ENCODE data around the gene PLD5. TPM values are rescaled to one million over a fixed set of nuclear protein-coding genes. Genes with fewer than 3 reads are reported as not detected.
"Not testable (repeated sequence)": the region's sequence is repeated elsewhere in the genome, so short reads cannot be mapped to it uniquely, and the experiment has no call there.

Gene PLD5
- total RNA-seq, 1 experiment from 2014 or later: 2.6 TPM

DNA sequence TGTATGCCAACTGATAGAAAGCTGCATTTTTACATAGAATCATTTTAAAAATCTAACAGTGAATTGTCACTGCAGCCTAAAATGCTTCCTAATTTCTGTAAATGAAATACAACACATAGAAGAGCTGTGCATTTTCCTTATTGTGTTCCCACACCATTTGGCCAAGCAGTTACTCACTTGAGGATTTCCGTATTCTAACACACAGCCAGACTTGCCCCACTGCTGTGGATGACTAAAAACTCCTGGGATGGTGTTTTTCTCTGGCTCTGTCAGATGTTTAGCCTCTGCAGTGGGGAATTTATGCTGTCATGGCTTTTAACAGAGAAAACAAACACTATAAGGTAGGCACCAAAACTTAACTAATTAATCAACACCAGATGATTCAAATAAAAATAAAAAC lies 209.6 kb downstream of the PLD5 start:
- H3K27me3 ChIP-seq; DNase-seq; H3K27ac ChIP-seq; H3K4me3 ChIP-seq; H3K36me3 ChIP-seq; H3K4me1 ChIP-seq; H3K9me3 ChIP-seq (replicated peaks): not testable (repeated sequence)

- not testable (repeated sequence) for H3K36me3 ChIP-seq; H3K27ac ChIP-seq; H3K4me3 ChIP-seq; H3K27me3 ChIP-seq; H3K9me3 ChIP-seq (replicated peaks); H3K4me1 ChIP-seq; DNase-seq
Observed at GRCh38 chr1:242314085-242314649, 210.3 kb downstream of the PLD5 start.

DNA sequence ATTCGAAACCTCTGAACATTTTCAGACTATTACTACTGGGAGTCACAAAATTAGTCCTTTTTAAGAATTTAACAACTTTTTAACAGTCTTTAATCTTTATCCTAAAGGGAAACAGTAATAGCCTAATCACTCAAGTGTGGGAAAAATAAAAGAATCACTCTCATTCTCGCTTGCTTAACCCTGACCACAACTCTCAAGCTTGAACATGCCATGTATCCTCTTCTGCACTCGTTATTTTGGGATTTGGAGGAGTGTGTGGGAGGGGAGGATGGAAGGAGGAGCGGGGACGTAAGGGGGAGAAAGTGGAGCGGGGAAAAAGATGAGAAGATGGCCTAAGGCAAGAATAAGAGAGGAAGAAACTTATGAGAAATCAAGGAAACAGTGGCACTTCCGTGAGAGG lies 215.8 kb downstream of the PLD5 start:
- H3K36me3 ChIP-seq, H3K4me3 ChIP-seq, DNase-seq: not testable (repeated sequence)

DNA sequence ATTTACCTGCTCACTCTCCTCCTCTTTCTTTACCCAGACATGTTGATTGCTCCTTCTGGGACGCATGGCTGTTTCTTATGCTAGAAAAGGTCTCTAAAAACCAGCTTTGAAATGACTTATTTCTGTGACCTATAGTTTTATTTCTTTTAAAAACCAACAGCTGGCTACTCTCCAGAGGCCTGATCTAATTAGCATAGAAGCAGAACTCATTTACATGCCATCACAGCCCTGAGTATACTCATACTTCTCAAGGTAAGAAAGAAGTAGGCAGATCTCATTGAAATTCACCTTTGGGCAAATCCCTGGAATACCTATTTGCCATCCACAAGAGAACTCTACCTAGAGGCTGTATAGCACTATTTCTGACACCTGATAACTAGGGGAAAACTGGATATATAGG lies 230.7 kb downstream of the PLD5 start:
- not testable (repeated sequence) for H3K9me3 ChIP-seq (replicated peaks); H3K27me3 ChIP-seq; H3K36me3 ChIP-seq; DNase-seq; H3K27ac ChIP-seq; H3K4me1 ChIP-seq; H3K4me3 ChIP-seq

More for the DNA sequence above, 215.8 kb downstream of the PLD5 start:
- H3K27ac ChIP-seq; H3K9me3 ChIP-seq (replicated peaks); H3K4me1 ChIP-seq; H3K27me3 ChIP-seq: not testable (repeated sequence)

DNA sequence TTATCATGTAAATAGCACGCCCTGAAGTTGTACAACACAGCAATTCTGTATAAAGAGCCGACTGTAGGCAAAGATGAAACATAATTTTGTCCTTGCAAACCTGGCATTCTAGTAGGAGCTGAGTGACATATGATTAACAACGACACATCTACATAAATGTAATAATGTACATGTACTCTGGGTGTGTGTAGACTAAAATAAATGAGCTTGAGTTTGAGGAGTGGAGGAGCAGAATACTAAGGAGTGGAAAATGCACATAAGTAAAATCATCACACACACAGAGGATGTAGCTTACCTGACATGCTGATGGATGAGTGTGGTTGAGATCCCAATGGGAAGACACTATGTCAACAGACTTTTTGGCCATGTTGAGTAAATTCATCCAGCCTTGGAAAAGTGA lies 236.4 kb downstream of the PLD5 start:
- H3K4me1 ChIP-seq; H3K36me3 ChIP-seq; H3K27me3 ChIP-seq; H3K27ac ChIP-seq; H3K4me3 ChIP-seq; DNase-seq; H3K9me3 ChIP-seq (replicated peaks): not testable (repeated sequence)

GRCh38 chr1:242282758-242283485 lies 241.6 kb downstream of the PLD5 start:
- not testable (repeated sequence) for H3K27me3 ChIP-seq; H3K36me3 ChIP-seq; H3K4me3 ChIP-seq; H3K27ac ChIP-seq; DNase-seq; H3K9me3 ChIP-seq (replicated peaks); H3K4me1 ChIP-seq

GRCh38 chr1:242278406-242278805 lies 246.1 kb downstream of the PLD5 start:
- H3K9me3 ChIP-seq (replicated peaks); H3K36me3 ChIP-seq; H3K4me3 ChIP-seq; DNase-seq; H3K27ac ChIP-seq; H3K27me3 ChIP-seq; H3K4me1 ChIP-seq: not testable (repeated sequence)

DNA sequence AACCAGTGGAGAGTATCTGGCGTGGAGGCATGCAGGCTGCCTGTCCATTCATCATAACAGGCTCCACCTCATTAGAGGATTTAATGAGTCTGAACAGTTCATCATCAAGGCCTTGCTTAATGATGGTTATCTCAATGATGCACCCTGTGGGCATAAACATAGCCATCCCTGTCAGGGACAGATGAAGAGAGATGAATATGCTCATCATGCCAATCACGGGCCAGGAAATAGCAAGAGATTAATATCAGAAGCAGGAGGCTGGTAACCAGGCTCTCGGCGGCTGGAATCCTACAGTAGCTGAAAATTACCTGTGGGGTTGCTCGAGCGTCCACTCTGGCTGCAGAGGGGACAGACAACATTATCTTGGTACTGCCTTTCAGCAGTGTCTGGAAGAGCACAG lies 247.7 kb downstream of the PLD5 start:
- DNase-seq; H3K36me3 ChIP-seq; H3K4me1 ChIP-seq; H3K4me3 ChIP-seq; H3K27me3 ChIP-seq; H3K27ac ChIP-seq; H3K9me3 ChIP-seq (replicated peaks): not testable (repeated sequence)

DNA sequence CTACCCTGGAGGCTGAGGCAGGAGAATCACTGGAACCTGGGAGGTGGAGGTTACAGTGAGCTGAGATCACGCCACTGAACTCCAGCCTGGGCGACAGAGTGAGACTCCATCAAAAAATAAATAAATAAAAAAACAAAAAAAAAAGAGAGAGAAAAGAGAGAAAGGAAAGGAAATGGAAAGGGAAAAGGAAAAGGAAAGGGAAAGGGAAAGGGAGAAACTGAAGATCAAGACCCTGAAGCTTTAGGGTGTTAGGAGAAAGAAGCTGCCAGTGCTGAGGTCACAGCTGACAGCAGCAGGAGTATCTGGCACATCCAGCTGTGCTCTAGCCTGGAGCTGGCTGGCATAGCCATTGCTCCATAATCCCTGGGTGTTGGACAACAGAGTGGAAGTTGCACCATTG lies 257.5 kb downstream of the PLD5 start:
- H3K27me3 ChIP-seq; H3K4me3 ChIP-seq; H3K9me3 ChIP-seq (replicated peaks); DNase-seq; H3K36me3 ChIP-seq; H3K27ac ChIP-seq; H3K4me1 ChIP-seq: not testable (repeated sequence)

GRCh38 chr1:242264419-242264818 lies 260.1 kb downstream of the PLD5 start:
- H3K4me1 ChIP-seq; H3K27me3 ChIP-seq; H3K9me3 ChIP-seq (replicated peaks); H3K27ac ChIP-seq; DNase-seq; H3K4me3 ChIP-seq; H3K36me3 ChIP-seq: not testable (repeated sequence)

GRCh38 chr1:242245255-242245654 lies 279.2 kb downstream of the PLD5 start:
- no peak overlapping the region for H3K27ac ChIP-seq
- no peaks in the 10 kb centered on the region for H3K4me1 ChIP-seq

GRCh38 chr1:242243472-242243871 lies 281.0 kb downstream of the PLD5 start:
- no peaks in the 10 kb centered on the region for H3K4me1 ChIP-seq

More at GRCh38 chr1:242245255-242245654, 279.2 kb downstream of the PLD5 start:
- H3K4me3 ChIP-seq: no peak overlapping the region
- H3K9me3 ChIP-seq (replicated peaks): no peaks in the 10 kb centered on the region
- H3K27me3 ChIP-seq: no peaks in the 10 kb centered on the region
- H3K36me3 ChIP-seq: no peaks in the 10 kb centered on the region
- DNase-seq: no peak

GRCh38 chr1:242242983-242243382 lies 281.5 kb downstream of the PLD5 start:
- no peak for DNase-seq
- Histone ChIP-seq H3K27ac (no peak overlapping the region), H3K4me1 (no peaks in the 10 kb centered on the region), H3K36me3 (no peaks in the 10 kb centered on the region), H3K4me3 (no peak overlapping the region), H3K27me3 (no peaks in the 10 kb centered on the region), H3K9me3 (replicated peaks) (no peaks in the 10 kb centered on the region)

More at GRCh38 chr1:242243472-242243871, 281.0 kb downstream of the PLD5 start:
- H3K4me3 ChIP-seq: no peak overlapping the region
- H3K27ac ChIP-seq: no peak overlapping the region
- H3K9me3 ChIP-seq (replicated peaks): no peaks in the 10 kb centered on the region
- no peaks in the 10 kb centered on the region for H3K36me3 ChIP-seq
- H3K27me3 ChIP-seq: no peaks in the 10 kb centered on the region
- no peak for DNase-seq

DNA sequence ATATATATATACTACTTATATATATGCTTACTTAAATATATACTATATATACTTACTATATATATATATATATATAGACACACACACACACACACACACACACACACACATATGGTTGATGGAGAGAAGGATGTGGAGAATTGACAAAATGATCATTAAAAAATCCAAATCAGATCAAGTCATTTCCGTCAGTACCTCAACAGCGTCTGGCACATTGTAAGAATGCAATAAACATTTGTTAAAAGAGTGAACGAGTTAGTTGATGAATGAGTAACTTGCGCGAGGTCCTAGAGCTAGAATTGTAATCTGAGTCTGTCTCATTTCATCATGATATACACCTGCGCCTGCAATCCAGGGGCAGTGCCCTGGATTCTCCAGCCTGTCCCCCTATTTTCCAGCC lies 282.6 kb downstream of the PLD5 start:
- no peak for DNase-seq
- H3K36me3 ChIP-seq: no peaks in the 10 kb centered on the region
- H3K4me1 ChIP-seq: no peaks in the 10 kb centered on the region
- no peaks in the 10 kb centered on the region for H3K9me3 ChIP-seq (replicated peaks)
- H3K4me3 ChIP-seq: no peak overlapping the region
- no peak overlapping the region for H3K27ac ChIP-seq
- no peaks in the 10 kb centered on the region for H3K27me3 ChIP-seq

DNA sequence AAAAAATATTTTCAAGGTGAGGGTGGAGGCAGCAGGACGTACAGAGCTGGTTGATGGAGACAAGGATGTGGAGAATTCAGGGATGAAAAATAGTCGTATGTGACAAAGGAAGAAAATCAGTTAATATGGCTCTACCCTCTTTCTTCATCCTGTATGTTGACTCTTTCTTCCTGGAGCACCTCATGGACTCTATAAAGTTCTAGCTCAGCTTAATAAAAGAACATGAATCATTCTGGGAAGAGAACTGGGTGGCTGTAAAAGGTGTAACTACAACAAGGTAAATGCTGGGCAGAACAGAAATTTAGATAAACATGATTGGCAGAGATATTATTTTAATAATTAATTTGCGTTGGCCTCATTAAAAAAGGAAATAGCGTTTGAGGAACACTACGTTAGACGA lies 283.8 kb downstream of the PLD5 start:
- Histone ChIP-seq H3K9me3 (replicated peaks) (no peaks in the 10 kb centered on the region), H3K27ac (no peak overlapping the region), H3K36me3 (no peaks in the 10 kb centered on the region), H3K4me3 (no peak overlapping the region), H3K4me1 (no peaks in the 10 kb centered on the region), H3K27me3 (no peaks in the 10 kb centered on the region)
- DNase-seq: no peak

GRCh38 chr1:242240077-242240476 lies 284.4 kb downstream of the PLD5 start:
- Histone ChIP-seq H3K27ac (no peak overlapping the region), H3K36me3 (no peaks in the 10 kb centered on the region), H3K9me3 (replicated peaks) (no peaks in the 10 kb centered on the region), H3K4me3 (no peak overlapping the region), H3K4me1 (no peaks in the 10 kb centered on the region), H3K27me3 (no peaks in the 10 kb centered on the region)
- no peak for DNase-seq

Data from SJCRH30 (cell line).